Measurements from ENCODE around the gene VAPA.
A peak's percentile ranks its signal among the peaks of the same experiment; 100 is the strongest.

Gene VAPA, protein sequence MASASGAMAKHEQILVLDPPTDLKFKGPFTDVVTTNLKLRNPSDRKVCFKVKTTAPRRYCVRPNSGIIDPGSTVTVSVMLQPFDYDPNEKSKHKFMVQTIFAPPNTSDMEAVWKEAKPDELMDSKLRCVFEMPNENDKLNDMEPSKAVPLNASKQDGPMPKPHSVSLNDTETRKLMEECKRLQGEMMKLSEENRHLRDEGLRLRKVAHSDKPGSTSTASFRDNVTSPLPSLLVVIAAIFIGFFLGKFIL

DNA sequence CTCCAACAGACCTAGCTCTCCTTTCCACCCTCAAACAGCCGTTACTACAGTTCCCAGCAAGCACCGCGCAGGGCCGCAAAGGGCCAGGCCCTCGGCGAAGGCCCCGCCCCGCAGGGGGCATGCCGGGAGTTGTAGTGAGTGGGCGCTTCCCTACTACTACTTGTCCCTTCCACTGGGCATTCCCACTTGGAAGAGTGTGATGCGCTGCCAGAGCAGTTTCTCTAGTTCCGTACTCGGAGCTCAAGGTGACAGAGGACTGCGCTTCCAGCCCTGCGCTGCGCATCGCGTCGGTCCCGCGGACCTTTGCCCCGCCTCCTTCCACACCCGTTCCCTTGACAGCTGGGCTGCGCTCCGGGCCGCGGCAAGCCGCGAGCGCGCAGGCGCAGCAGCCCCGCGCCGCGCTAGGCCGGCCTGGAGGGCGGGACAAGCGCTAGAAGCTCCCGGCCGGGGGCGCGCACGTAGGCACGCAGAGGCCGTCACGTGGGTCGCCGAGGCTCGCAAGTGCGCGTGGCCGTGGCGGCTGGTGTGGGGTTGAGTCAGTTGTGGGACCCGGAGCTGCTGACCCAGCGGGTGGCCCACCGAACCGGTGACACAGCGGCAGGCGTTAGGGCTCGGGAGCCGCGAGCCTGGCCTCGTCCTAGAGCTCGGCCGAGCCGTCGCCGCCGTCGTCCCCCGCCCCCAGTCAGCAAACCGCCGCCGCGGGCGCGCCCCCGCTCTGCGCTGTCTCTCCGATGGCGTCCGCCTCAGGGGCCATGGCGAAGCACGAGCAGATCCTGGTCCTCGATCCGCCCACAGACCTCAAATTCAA lies at the start of gene VAPA:
Gene VAPA (plus strand): TSS at position 491 of the 808 bp plus-strand sequence. CDS start 241 bp downstream, at position 732.
- DNase-seq (ENCODE audit: low read depth in 1 of 2, low spot score in 1 of 2), result peak; percentile 85 to 86

DNA sequence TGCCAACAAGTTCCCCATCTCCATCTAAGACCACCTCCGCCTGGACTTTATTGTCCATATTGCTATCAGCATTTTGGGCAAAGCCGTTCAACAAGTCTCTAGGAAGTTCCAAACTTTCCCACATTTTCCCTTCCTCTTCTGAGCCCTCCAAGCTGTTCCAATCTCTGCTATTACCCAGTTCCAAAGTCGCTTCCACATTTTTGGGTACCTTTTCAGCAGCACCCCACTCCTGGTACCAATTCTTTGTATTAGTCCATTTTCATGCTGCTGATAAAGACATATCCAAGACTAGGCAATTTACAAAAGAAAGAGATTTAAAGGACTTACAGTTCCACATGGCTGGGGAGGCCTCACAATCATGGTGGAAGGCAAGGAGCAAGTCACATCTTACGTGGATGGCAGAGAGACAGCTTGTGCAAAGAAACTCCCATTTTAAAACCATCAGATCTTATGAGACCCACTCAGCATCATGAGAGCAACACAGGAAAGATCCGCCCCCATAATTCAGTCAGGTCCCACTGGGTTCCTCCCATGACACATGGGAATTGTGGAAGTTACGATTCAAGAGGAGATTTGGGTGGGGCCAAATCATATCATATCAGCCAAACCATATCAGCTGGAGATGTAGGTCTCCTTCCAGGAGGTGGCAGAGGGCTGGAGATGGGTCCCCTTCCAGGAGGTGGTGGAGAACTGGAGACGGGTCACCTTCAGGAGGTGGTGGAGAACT lies 47.9 kb upstream of the VAPA start:
- DNase-seq (ENCODE audit: low read depth in 1 of 2, low spot score in 1 of 2), result no peak

DNA sequence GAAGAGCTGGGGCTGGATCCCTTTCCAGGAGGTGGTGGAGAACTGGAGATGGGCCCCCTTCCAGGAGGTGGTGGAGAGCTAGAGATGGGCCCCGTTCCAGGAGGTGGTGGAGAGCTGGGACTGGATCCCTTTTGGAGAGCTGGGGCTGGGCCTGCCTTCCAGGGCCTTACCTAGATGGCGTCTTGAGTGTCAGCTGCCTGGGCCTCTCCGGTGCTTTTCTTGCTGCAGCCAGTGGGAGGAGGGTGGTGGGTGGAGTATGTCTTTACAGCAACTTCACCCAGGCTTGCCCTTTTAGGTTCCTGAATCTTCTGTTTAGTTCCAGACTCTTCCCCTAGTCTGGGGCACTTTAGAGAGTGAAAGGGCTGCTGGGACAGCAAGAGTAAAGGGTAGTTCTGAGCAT lies 47.2 kb upstream of the VAPA start:
- no peak for DNase-seq (ENCODE audit: low read depth in 1 of 2, low spot score in 1 of 2)

DNA sequence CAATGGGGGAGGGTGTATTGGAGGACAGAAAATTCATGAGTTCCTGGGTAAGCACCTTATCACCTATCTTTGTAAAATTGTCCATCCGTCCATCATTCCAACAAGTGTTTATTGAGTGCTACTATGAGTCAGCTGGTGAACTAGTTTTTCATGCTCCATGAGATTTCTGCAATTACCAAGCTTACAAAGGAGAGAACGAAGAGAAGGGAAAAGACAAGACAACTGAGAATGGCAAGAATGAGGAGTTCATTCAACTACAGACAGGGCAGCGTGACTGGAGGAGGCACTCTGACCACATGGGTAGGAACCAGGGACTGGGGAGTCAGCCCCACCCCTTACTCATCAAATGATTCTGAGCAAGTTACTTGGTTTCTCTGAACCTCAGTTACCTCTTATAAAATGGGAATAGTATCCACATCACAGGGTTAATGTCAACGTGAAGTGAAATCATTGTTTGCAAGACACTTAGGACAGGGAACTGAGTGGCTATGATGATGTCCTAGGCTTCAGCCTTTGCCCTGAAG lies 46.7 kb upstream of the VAPA start:
- no peak for DNase-seq (ENCODE audit: low read depth in 1 of 2, low spot score in 1 of 2)

DNA sequence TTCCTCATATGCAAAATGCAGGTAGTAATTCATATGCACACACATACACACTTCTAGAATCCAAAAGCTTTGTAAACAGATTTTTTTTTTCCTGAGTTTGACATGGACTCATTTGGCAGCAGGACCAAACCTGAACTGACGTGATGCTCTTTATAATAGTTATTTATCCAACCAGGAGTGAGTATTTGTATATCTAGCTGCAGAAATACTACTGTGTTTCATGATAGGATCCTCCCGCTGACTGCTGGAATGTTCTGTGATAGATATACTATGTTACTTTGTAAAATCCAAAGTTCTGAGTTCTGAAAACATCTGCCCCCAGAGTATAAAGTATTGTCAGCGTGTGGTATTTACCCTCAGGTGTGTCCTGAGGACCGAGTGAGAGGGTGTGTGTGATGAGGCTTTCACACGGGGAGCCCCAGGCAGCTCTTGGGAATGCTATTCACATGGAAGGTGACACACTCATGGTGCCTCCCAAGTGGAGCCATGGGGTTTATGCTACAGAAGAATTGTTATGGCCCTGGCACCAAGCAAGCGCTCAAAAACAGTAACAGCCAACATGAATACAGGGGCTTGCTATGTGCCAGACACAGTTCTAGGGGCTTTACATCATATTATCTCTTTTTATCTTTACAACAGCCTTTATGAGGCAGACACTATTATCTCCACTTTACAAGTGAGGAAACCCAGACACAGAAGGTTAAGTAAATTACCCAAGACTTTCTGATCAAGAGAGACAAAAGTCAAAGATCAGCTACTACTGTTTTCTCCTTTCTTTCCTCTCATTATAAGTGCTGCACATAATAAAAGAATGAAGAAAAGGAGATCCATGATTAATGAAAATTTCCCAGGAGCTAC lies 44.7 kb upstream of the VAPA start:
- no peak for DNase-seq (ENCODE audit: low read depth in 1 of 2, low spot score in 1 of 2)

DNA sequence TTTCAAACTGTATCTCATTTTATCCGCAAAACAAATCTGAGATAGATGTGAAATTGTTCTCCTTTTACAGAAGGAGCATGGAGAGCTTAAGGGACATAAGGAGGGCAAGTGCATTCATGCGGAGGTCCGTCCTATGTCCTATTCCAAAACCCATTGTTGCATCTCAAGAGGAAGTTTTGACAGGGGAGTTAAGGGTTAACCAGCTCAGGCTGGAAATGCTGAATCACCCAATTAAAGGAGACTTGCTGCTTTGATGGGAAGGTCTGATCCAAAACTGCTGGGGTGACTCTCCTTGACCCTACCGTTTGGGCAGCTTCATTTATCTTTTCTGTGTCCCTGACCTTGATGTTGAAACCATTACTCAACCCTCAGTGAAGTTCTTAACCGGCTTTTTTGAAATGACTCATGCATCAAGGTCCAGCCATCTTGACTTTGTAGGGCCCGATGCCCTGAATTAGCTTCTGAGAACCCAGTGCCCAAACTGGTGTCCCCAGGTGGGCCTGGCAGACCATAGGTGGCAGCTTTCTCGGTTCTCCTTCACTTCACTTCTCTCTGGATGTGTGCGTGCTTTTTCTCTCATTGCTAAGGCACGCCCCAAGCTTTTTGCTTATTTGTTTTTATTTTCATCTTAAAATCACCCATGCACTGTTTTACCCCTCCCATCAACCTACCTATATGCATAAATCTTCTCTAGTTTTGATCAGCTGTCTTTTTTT lies 43.9 kb upstream of the VAPA start:
- no peak for DNase-seq (ENCODE audit: low read depth in 1 of 2, low spot score in 1 of 2)

DNA sequence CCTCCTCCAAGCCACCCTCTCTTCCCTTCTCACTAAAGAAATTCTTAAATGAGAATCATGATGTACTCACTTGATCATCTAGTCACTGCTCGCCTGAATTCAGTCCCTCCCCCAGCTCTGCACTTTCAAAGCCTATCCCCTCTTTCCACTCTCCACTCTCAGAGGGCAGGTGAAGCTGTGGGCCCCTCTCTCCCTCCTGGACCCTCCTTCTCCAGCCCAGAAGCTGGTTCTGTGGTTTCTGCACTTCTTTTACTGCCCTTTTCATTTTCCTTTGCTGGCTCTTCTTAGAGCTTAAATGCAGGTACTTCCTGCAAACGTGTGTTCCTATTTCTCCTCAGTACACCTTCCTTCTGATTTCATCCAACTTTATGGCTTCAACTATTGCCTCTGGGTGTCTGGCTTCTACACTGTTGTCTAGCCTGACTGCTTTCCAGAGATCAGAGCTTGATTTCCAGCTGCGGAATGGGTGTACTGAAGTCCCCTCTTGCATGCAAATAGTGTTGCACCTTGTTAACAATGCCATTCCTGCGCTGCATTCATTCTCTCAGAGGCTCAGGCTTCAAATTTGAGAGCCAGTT lies 43.3 kb upstream of the VAPA start:
- no peak for DNase-seq (ENCODE audit: low read depth in 1 of 2, low spot score in 1 of 2)

DNA sequence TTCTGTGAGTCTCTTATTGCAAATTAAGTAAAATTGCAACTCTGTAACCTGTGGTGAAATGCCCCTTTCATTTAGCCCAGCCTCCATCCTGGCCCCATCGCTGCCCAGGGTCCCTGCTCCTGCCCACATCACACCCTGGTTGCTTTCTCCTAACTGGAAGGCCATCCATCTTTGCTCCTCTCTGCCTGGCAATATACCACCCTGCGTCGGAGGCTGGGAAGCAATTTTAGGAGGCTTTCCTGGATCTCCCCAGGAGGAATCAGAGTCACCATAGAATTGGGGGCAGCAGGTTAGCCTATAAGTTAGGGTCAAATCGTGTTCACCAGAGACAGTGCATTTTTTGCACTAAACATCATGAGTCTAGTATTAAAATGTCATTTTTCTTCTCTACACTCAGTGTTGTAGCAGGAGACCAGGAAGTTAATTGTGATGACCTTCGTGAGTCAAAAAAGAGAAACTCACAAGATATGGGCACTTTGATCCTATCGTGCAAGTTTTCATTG lies 42.5 kb upstream of the VAPA start:
- DNase-seq (ENCODE audit: low read depth in 1 of 2, low spot score in 1 of 2), result no peak

DNA sequence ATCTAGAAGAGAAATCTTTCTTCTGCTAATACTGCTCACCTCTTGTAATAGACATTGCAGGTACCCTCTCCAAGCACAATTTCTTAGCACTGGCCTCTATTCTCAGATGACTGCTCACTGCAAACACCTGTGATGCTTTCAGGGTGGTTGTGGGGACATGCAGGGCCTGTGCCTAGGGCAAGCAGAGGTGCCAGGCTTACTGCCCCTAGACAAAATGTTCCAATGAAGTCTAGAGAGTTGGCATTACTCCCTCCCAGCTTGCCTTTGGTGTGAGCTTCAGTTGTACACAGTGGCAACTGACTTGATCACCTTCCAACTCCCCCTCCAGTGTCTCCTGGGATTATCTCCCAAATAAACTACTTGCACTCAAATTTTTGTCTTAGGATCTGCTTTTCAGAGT lies 41.0 kb upstream of the VAPA start:
- no peak for DNase-seq (ENCODE audit: low read depth in 1 of 2, low spot score in 1 of 2)

DNA sequence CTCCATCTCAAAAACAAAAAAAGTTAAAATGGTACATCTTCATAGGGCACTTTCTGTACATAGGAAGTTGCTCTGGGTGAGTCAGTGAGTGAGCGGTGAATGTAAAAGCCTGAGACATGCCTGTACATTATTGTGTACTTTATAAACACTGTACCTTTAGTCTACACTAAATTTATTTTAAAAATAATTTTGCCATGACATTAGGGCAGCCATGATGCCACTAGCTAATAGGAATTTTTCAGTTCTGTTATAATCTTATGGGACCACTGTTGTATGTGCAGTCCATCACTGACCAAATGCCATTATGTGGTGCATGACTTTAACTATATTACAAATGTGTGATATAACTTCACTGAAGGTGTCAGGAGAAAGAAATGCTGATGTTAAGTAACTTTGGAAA lies 39.1 kb upstream of the VAPA start:
- no peak for DNase-seq (ENCODE audit: low read depth in 1 of 2, low spot score in 1 of 2)

DNA sequence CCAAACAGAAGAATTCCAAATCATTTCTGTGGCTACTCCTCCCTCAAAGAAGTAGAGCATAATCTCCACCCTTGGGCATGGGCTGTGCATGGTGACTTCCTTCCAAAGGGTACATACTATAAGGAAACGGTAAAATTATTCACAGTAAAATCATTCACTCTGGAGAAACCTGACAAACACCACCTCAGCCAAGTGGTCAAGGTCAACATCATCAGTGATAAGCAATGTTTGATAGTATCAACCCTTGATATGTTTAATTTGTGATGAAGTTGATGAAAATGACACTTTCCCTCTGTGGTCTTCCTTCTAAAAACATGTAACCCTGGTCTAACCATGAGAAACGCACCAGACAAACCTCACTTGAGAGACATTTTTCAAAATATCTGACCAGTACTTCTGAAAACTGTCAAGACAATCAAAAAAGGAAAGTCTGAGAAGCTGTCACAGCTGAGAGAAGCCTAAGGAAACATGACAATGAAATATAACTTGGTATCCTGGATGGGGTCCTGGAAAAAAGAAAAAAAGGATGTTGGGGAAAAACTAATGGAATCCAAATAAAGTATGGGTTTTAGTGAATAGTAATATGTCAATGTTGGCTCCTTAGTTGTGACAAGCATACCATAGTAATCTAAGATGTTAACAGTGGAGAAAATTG lies 37.5 kb upstream of the VAPA start:
- DNase-seq (ENCODE audit: low read depth in 1 of 2, low spot score in 1 of 2), result no peak

DNA sequence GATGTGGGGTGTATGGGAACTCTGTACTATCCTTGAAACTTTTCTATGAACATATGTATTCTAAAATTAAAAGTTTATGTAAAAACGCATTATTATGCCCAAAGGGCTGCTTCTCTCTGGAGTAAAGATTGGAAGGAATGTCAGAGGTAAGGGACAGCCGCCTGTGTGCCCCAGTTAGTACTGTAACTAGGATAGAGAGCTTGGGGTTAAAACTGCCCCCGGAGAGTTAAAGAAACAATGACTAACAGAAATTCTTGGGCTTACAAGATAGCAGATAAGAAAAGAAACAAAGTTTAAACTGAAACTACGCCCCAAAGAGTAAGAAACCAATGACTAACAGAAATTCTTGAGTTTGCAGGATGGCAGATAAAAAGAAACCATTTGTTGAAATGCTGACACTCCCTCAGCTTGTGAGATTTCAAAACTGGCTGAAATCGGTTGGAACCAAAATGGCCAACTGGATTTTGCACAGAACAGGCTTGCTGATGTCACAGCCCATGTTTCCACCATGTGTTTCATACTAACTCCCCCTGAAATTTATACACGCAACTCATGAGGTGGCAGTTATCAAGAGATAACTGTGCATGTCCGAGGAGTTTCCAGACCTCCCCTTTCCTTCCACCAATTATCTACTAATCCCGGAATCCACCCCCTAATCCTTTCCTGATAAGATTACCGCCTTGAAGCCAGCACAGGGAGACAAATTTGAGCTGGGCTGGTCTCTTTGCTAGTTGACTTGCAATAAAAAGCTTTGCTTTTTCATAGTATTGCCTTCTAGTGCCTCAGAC lies 36.8 kb upstream of the VAPA start:
- DNase-seq (ENCODE audit: low read depth in 1 of 2, low spot score in 1 of 2), result no peak

DNA sequence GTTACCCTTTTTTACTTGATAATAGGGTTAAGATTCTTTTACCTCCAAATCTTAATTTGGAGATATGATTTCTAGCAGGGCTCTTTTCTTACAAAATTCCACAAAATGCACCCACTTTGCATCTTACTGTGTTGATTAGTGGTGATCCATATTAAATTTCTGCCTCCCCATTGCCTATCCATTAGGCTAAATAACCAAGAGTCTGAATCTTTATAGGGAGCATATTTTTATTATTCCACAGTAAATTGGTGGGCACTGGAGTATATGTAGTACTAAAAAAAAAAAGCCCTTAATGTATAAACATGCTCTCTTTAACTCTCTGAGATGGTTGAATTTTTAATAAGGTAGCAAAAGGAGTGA lies 36.2 kb upstream of the VAPA start:
- DNase-seq (ENCODE audit: low read depth in 1 of 2, low spot score in 1 of 2), result no peak

DNA sequence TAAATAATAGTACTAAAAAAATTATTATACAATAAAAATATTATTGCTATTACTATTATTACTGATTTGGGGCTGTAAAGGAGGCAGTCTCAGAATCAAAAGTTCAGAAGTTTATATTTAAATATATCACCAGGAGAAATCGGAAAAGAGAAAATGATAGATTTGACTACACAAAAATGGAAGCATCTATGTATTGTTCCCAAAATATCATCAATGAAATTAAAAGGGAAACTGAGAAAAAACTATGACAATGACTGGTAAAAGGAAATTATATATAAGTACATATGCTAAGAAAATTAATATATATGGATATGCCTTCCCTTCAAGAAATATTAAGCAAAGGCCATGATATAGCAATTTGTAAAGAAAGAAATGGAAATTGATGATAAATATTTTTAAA lies 35.7 kb upstream of the VAPA start:
- no peak for DNase-seq (ENCODE audit: low read depth in 1 of 2, low spot score in 1 of 2)

DNA sequence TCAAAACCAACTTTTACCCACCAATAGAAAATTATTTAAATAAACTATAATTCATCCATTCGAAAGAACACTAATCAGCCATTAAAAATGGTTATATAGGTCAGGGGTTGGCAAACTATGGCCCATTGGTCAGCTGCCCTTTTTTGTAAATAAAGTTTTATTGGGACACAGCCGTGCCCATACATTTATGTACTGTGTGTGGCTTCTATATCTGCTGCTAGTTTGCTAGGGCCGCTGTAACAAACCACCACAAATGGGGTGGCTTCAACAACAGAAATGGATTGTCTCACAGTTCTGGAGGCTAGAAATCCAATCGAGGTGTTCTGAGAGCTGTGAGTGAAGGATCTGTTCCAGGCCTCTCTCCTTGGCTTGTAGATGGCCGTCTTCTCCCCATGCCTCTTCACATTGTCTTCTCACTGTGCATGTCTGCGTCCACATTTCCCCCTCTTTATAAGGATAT lies 35.0 kb upstream of the VAPA start:
- DNase-seq (ENCODE audit: low read depth in 1 of 2, low spot score in 1 of 2), result no peak

DNA sequence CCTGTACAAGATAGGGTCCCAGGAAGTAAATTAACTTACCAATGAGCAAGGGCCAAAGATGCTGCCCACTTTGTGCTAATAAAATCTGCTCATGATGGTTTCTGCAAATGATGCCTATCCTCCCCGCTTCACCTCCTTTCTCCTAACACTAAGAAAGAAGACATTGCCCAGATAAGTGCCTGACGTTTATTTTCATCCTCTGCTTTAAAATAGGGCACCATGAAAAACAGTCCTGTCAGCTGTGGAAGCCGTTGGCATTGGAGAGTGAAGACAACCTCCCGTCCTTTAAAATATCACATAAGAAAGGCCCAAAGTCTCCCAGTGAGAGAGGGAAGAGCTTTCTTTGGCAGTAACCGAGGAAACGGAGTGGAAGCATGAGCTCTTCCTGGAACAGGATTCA lies 29.7 kb upstream of the VAPA start:
- no peak for DNase-seq (ENCODE audit: low read depth in 1 of 2, low spot score in 1 of 2)

DNA sequence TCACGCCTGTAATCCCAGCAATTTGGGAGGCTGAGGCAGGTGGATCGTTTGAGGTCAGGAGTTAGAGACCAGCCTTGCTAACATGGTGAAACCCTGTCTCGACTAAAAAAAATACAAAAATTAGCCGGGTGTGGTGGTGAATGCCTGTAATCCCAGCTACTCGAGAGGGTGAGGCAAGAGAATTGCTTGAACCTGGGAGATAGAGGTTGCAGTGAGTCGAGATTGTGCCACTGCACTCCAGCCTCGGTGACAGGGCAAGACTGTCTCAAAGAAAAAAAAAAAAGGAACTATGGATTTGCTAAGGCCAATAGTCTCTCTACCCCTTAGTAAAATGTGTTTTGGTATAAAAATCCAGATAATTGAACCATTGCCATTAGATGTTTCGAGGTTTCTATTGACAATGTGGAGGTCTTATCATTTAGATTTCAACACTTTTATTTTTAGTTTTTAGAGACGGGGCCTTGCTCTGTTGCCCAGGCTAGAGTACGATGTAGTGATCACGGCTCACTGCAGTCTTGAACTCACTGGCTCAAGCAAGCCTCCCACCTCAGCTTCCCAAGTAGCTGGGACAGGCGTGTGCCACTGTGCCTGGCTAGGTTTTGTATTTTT lies 29.2 kb upstream of the VAPA start:
- DNase-seq (ENCODE audit: low read depth in 1 of 2, low spot score in 1 of 2), result no peak
